Right forelimb (tissue), 1 donor: ENCODE data around the gene SP110.
"Not testable (repeated sequence)": the region's sequence is repeated elsewhere in the genome, so short reads cannot be mapped to it uniquely, and the experiment has no call there.

Experiments used
- DNase-seq: peaks from one replicate; pipeline ENCODE4 v3.0.0-alpha.2; 2018

SP110 gene

GRCh38 chr2:230222829-230223228 lies 3.0 kb upstream of the SP110 start:
- DNase-seq, result not testable (repeated sequence)

GRCh38 chr2:230221493-230221892 lies 1.7 kb upstream of the SP110 start:
- DNase-seq, result no peak

GRCh38 chr2:230220347-230220969 lies 674 bp upstream of the SP110 start:
- peak; percentile 41 for DNase-seq

DNA sequence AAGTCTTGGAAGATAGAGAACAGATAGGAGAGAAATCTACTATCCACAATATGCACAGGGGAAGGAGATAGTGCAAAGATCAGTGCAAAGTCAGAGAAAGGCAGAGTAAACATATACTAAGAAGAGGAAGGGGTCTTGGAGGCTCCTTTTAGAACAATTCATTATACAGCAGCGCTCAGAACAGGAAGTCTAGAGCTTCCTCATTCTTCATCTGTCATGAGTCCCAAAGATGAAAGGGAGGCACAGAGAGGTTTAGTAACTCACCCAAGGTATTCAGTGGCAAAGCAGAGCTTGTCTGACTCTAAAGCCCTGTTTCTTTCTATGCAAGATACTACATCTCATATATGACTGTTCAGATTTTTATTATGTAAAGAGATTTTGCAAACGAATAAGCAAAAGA lies 1.4 kb downstream of the SP110 start:
- DNase-seq, result no peak

DNA sequence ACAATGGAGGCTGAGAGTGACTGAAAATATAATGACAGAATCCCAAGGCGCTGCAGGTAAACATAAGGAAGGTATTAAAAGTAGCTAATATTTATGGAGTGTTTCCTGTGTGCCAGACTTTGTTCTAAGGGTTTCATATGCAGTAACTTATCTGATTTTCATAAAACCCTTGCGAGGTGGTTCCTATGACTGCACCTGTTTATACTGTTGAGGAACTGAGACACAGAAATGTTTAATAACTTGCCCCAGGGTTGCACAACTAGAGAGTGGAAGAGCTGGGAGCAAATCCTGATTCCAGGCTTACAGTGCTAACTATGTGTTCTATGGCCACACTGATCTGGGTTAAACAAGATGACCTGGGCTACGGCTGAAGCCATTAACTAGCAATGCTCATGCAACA lies 2.4 kb downstream of the SP110 start:
- no peak for DNase-seq

GRCh38 chr2:230216489-230216888 lies 3.3 kb downstream of the SP110 start:
- DNase-seq, result no peak

DNA sequence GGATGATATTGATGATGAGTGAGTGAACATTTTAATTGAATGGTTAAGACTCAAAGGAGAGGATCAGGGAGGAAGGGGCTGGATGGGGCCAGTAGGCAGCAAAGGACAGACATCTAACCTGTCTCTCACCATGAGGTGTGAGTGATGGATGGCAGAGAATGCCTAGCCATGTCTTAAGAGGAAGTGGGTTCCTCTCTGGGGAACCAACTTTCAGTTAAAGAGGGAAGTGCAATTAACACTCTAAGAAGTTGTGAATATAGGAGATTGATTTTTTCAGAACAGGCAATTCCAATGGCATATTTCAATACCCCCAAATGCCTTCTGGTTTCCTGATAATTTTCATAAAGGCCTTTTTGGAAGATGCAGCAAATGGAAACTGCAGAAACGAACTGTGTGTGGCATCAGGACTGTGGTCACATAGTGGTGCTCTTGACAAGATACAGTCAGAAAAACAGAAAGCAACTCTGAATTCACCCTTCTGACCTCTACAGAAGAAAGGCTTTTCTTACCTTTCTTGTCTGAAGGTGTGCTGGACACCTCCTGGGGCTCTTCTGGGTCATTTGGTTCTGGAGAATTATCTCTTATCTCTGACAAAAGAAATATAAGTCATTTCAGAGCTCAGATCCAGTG lies 10.2 kb downstream of the SP110 start:
- DNase-seq, result no peak

DNA sequence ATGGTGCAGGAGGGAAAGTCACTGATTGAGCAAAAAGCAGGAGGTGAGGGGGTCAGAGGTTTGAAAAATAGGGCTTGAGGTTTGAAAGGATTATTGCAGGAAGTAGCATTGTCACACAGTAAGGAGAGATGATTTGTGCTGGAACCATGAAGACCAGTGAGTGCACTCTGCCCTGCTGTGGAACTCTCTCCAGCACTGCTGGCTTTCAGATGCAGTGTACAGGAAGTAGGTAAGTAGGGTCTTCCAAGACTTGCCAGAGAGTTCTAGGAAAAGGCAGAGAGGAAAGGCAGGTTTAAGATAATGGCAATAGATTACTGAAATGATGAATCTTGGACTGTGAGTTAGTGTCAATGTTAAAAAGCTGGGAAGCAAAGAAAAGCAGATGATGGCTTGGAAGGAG lies 11.2 kb downstream of the SP110 start:
- no peak for DNase-seq

GRCh38 chr2:230205721-230206120 lies 14.1 kb downstream of the SP110 start:
- no peak for DNase-seq

DNA sequence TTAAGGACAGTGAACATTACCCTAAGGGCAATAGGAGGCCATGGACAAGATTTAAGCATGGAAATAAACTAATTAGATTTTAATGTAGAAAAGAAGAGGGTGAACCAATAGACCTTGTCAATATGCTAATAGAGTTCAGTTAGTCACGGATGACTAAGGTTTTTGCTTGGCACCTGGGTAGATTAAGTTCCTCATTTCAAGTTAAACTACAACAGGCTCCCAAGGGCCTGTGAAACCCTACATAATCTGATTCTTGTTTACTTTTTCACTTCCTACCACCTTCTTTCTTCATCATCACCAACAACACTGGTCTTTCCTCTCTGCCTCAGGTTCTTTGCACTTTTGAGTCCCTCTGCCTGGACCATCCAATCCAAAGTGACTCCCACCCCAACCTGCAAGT lies 14.8 kb downstream of the SP110 start:
- no peak for DNase-seq

- DNase-seq, result no peak
These were observed 16.6 kb downstream of the SP110 start for GRCh38 chr2:230203110-230203676.

DNA sequence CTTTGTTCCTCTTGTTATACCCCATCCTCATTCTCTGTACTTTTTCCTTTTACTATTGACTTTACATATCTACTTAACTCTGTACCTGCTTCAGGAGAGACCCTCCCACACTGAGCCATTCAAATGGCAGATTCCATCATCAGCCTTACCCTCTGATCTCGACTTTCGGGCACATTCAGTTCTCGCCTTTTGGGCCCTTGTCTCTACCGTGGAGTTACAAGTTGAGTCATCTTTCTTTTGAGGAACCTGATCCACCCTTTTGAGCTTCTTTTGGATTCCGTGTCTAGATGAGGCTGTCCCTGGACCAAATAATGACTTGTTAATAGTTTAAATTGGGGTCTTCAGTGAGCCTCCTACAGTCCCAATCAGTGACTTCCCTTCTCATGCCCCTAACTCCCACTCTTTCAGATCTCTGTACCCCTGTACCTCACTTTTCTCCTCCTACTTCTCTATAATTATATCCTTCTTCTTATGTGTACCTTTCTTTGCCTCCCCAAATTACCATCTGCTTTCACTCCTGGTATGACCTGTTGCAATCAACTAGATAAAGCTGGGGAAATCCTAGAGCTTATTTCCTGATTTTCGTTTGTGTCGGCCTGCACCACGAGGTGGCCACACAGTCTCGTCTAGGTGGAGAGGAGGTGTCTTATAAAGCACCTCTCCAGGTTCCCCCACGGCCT lies 17.2 kb downstream of the SP110 start:
- DNase-seq, result no peak

GRCh38 chr2:230184727-230185578 lies 34.8 kb downstream of the SP110 start:
- DNase-seq, result no peak

DNA sequence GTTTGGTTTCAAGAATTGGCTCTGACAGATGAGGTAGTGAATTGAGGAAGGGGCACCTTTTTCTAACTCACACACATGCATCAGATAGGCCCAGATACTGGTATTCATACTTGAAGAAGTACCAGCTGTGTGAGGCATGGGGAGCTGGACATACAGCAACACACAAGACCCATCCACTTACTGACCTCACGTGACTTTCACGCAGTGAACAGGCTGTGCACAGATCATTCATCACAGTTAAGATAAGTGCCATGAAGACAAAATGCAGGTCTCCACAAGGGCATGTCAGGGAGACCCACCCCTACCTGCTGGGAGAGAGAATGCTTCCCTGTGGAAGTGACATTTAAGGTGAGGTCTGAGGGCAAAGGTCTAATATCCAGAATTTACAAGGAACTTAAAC lies 38.6 kb downstream of the SP110 start:
- no peak for DNase-seq

GRCh38 chr2:230179907-230180306 lies 39.9 kb downstream of the SP110 start:
- DNase-seq, result no peak

DNA sequence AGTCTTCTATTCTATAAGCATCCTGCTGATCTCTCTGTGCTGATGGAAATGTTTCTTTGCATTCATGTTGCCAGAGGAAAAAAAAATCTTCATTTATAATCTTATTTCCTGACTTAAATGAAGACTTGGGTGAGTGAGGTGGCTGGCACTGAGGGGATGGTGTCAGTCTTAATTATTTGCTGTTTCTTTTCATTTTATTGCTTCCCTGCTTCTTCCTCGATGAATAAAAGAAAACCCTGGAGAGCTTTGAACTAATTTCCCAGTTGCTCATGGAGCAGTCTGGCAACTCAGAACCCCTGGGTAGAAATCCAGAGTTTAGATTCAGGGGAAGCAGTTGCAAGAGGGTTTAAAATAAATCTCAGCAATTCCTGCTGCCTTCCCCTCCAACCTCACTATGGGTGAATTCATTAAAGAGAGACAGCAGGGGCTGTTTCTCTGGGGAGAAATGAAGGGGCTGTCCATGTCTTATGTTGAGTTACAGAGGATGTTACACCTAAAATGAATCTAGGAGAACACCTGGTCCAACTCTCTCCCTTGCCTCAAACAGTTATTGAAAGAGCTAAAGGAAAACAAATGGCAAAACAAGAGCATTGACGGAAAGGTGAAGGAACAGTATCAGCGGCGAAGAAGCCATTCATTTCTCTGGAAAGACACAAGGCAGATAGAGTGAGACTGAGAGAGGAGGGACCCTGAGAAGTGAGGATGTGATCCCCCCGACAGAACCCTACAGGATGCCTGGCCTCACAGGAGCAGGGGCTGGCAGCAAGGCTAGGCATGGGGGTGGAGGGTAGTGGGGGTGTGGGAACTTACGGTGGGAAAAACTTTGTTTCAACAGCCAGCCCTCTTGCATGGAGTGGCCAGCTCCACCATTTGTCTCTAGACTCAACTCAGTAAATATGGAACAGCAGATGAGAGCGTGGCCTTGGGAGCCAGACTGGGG lies 41.0 kb downstream of the SP110 start:
- no peak for DNase-seq

DNA sequence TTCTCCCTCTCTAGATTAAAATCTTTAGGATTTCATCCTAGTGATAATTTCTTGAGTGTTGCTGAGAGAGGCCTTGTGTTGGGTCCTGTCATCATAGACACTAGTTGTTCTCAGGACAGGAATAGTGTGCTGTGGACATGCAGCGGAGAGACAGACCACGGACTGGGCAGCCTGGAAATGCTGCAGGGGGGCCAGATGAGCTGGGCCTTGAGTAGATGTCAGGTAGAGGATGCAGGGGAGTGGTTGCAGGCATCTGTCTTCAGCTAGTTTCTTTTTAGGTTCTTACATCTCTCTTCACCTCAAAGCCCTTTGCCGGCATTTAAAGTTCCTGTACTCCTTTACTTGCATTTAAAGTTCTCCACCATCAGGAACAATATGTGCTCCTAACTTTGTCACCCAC lies 42.8 kb downstream of the SP110 start:
- DNase-seq, result no peak

DNA sequence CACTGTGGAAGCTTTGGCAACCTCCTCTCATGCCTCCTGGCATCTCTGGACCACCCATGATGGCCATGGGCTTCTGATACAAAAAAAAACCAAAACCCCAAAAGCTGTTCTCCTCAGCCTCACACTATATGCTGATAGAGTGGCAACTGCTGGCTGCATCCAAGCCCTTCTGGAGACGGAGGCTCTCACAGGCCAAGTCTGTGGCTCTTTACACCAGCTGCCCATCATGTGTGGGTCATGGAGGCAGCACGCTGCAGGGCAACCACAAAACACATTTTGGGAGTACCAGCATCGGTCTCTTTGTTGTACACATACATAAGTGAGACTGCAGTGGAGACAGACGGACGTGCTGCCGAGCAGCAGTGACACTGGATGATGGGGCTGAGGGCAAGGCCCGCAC lies 45.3 kb downstream of the SP110 start:
- no peak for DNase-seq

- no peak for DNase-seq
These were observed 46.9 kb downstream of the SP110 start for GRCh38 chr2:230172852-230173251.

DNA sequence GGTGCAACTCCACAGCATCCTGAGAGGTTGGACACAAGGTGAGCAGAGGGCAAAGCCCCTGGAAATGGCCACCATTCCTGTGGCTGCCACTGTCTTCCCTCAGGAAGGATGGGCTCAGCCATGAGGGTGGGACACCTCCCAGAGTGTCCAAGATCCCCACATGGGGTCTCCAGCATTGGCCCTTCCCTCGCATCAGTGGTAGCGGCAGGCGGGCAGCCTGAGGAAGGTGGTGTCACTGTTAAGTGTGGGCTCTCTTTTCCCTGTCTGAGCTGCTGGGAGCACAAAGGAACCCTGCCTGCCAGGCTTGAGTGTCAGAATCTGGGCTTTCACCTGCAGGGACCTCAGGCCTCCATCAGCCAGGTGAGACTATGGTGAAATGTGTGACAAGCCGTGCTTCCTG lies 47.6 kb downstream of the SP110 start:
- DNase-seq, result no peak

DNA sequence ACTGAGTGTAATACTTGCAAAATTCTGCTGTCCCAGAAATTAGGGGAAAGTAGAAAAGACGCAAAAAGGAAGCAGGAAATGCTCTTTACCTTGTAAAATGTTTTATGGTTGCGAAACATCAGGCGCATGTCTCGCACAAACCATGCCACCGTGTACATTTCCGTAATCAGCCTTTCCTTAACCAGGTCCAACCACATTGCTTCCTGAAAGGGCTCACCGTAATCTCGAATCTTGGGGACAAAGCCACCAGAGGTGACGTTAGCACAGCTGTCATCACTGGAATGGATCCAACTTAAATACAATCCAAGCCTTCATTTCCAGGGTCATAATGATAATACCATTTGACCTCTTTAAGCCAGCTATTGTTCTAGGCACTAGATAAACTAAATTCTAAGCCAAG lies 49.3 kb downstream of the SP110 start:
- no peak for DNase-seq

GRCh38 chr2:230166557-230167170 lies 53.1 kb downstream of the SP110 start:
- no peak for DNase-seq
